Erythroblast (primary cell): ENCODE measurements around the gene CACNA1D.

Source experiments
- GATA1 ChIP-seq: IDR thresholded peaks from 2 replicates; pipeline ENCODE4 v1.6.1; 2011; ENCODE audit warnings: low read depth, mild to moderate bottlenecking, control low read depth, low read length, moderate library complexity
- POLR2A ChIP-seq: IDR thresholded peaks from 2 replicates; pipeline ENCODE4 v1.6.1; 2011; ENCODE audit warnings: mild to moderate bottlenecking, low read length

DNA sequence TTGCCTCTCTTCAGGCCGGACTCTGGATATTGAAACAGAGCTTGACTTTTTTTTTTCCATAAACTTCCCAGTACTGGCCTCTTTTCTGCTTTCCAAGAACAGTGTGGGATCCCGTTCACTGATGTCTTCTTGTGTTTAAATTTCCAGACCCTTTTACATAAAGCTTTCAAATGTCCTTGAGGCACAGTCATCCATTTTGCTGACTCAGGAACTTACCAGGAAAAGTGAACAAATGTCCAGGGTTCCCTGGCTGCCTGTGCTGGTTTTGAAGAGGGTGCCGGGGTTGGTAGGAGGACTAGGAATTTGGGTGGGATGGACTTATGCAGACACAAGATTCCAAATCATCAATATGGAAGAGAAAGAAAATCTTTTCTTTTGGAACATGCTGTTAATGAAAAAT lies 283.7 kb downstream of the CACNA1D start:
- TF ChIP-seq POLR2A, result no peak
- TF ChIP-seq GATA1, result no peak
